ENCODE measurements around the gene TFEB. TPM values are rescaled to one million over a fixed set of nuclear protein-coding genes. Genes with fewer than 3 reads are reported as not detected.

The TFEB gene
- total and polyA plus RNA-seq, 2 donors (not counting 3 experiments of a cell fraction or from before 2014, with no cell fraction given) = 4.9 to 6.6 TPM

GRCh38 chr6:41731561-41732086 is 3.8 kb downstream of the TFEB start:
- no peak overlapping the region for H3K27ac ChIP-seq (ENCODE audit: insufficient read depth, low read depth, low read length)
- no peak overlapping the region for H3K4me2 ChIP-seq (ENCODE audit: insufficient read depth, low read length)
- POLR2A ChIA-PET = no interaction called here
- H3K4me1 ChIP-seq (ENCODE audit: control insufficient read depth, extremely low read depth, insufficient read depth, low read length) = peaks cover 20% of the 10 kb centered on the region
- dilution Hi-C loops (cut with MboI; ENCODE audit: extremely low pct_ligation_motif_present, low sequenced_read_pairs) = no loop called here
- H2AFZ ChIP-seq (ENCODE audit: low read depth, low read length) = no peak overlapping the region
- H3K79me2 ChIP-seq (ENCODE audit: control insufficient read depth, insufficient read depth, low read length) = no peaks in the 10 kb centered on the region
- CTCF ChIA-PET = interaction anchor here (0.8 to 1.4 kb wide), 3 partner anchors 9 to 129 kb away, joined by 3 to 5 read pairs (median 3); no protein-coding TSS in a partner anchor
- no peaks in the 10 kb centered on the region for H4K20me1 ChIP-seq (replicated peaks; ENCODE audit: control insufficient read depth, extremely low read depth, insufficient read depth, low read length)
- no peak for DNase-seq (ENCODE audit: low read depth, low spot score)
- H3K4me3 ChIP-seq (replicated peaks in 1 of 3; ENCODE audit: insufficient read depth in 1 of 3, low read depth in 1 of 3, low read length in 3 of 3) = no peak overlapping the region
- H3K9me3 ChIP-seq (replicated peaks; ENCODE audit: control insufficient read depth, insufficient read depth, low read length) = no peaks in the 10 kb centered on the region
- intact Hi-C loops (cut with micrococcal nuclease) = no loop called here
- FAIRE-seq = no peak
- no TSS peak for BruUV-seq (replicated peaks)
- H3K9me1 ChIP-seq (replicated peaks; ENCODE audit: control insufficient read depth, extremely low read depth, insufficient read depth, low read length) = no peaks in the 10 kb centered on the region
- H3K36me3 ChIP-seq (ENCODE audit: control insufficient read depth in 2 of 2, extremely low read depth in 1 of 2, insufficient read depth in 2 of 2, low read length in 2 of 2) = no peaks in the 10 kb centered on the region
- no peak overlapping the region for H3K9ac ChIP-seq (replicated peaks; ENCODE audit: extremely low read depth, insufficient read depth, low read length)
- no peaks in the 10 kb centered on the region for H3K27me3 ChIP-seq (ENCODE audit: control insufficient read depth in 2 of 2, insufficient read depth in 2 of 2, low read length in 2 of 2)
- no peak for TF ChIP-seq POLR2AphosphoS5 (IDR thresholded peaks at IDR 0.05; ENCODE audit: insufficient read depth, low read depth, low read length)
- TF ChIP-seq CTCF (IDR thresholded peaks at IDR 0.05; ENCODE audit: extremely low read depth in 1 of 2, insufficient read depth in 1 of 2, low read depth in 1 of 2, low read length in 2 of 2) = no peak
- no peak for TF ChIP-seq MYC (IDR thresholded peaks at IDR 0.05; ENCODE audit: low read depth, low read length)
- no peak for TF ChIP-seq EZH2 (IDR thresholded peaks at IDR 0.05; ENCODE audit: borderline replicate concordance, low read depth, low read length, severe bottlenecking)

Measured in endothelial cell of umbilical vein (primary cell).